Upper lobe of right lung (tissue), 1 donor: ENCODE results near the gene RNPEP. TPM values are rescaled to one million over a fixed set of nuclear protein-coding genes. Genes with fewer than 3 reads are reported as not detected.

ENCODE experiments used
- ATAC-seq: fragments of 200-7000 bp; cut with Tn5 transposase; one replicate; pipeline ENCODE4 v1.9.1; 2020; ENCODE audit warnings: mild to moderate bottlenecking, moderate library complexity
- DNase-seq: peaks from one replicate; pipeline ENCODE4 v3.0.0-alpha.2; 2020
- H3K27ac ChIP-seq: fragments of 200-600 bp; one replicate; pipeline ENCODE4 v1.8.0; 2022
- H3K27me3 ChIP-seq: fragments of 200-600 bp; one replicate; pipeline ENCODE4 v1.8.0; 2022; ENCODE audit warnings: mild to moderate bottlenecking
- H3K36me3 ChIP-seq: fragments of 200-600 bp; one replicate; pipeline ENCODE4 v1.8.0; 2022
- H3K4me1 ChIP-seq: fragments of 200-600 bp; one replicate; pipeline ENCODE4 v1.8.0; 2022
- H3K4me3 ChIP-seq: fragments of 200-600 bp; one replicate; pipeline ENCODE4 v1.8.0; 2022; ENCODE audit warnings: mild to moderate bottlenecking
- H3K9me3 ChIP-seq: fragments of 200-600 bp; one replicate; pipeline ENCODE4 v1.8.0; 2022
- CTCF ChIP-seq: fragments of 200-600 bp; IDR thresholded peaks from one replicate; pipeline ENCODE4 v1.8.0; 2022; ENCODE audit warnings: antibody characterized with exemption
- intact Hi-C: fragments of 100-400 bp; cut with DNase I; formaldehyde crosslinking; loops from one replicate; pipeline ENCODE4 v1.11.0; 2022
- total RNA-seq: library from RNA; stranded (reverse); fragmentation: NEBNext Ultra II Directional; extraction: Animal tissue kit (Norgen Biotek cat#: 25700); gene quantifications from one replicate; pipeline ENCODE4 v1.2.1, GENCODE V29; 2021
- donor health status: DM: no; HTN: yes; CAD: no; lungs with severe emphysema.

The RNPEP gene
- total RNA-seq, 1 donor from 2014 or later, result 61.7 TPM

GRCh38 chr1:201944639-201945038 lies 37.8 kb upstream of the RNPEP start:
- Histone ChIP-seq H3K36me3 (no peaks in the 10 kb centered on the region), H3K9me3 (no peaks in the 10 kb centered on the region), H3K27me3 (peaks cover 10% of the 10 kb centered on the region), H3K27ac (no peak overlapping the region), H3K4me1 (no peaks in the 10 kb centered on the region), H3K4me3 (peak overlapping the region; percentile 55)
- intact Hi-C loops, result no loop called here
- no peak for TF ChIP-seq CTCF
- ATAC-seq (no peak), DNase-seq (no peak)

DNA sequence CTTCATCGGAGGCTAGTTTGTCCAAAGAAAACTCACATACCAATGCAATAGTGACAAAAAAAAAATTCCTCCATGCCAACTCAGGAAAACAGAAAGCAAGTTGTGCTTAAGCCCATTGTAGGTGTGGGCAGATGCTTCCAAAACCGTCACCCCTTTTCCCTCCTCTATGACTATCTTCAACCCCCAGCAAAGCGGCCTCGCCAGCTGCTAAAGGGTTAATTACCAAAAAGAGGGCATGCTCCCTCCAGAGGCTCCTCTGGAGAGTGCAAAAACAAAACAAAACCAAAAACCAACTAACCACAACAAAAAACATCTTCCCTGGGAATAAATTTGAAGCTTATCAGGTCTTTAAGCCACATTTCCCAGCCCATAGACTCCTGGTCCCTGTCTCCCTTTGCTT lies 37.3 kb upstream of the RNPEP start:
- TF ChIP-seq CTCF, result peak; percentile 33
- ATAC-seq, result no peak
- Histone ChIP-seq H3K4me1 (no peaks in the 10 kb centered on the region), H3K36me3 (no peaks in the 10 kb centered on the region), H3K4me3 (peak overlapping the region; percentile 55), H3K27ac (peak overlapping the region; percentile 58), H3K27me3 (peaks cover 10% of the 10 kb centered on the region), H3K9me3 (no peaks in the 10 kb centered on the region)
- intact Hi-C loops, result no loop called here
- DNase-seq, result no peak

DNA sequence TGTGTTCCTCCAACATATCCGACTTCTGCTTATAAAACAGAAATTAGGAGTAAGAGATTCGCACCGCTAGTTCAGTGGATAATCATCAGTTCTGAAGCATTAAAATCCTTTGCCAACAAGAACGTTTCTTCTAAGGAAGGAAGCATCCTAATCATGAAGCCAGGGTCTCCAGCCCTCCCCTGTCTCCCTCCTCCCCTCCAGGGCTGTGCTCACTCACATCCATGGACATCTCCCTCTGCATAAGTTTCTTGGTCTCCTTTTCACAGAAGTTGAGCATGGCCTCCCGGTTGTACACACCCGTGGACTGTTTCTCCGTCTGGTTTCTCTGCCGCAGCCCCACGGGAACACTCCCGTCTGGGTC lies 36.6 kb upstream of the RNPEP start:
- no peak for TF ChIP-seq CTCF
- H3K4me1 ChIP-seq, result no peaks in the 10 kb centered on the region
- H3K27ac ChIP-seq, result peak overlapping the region; percentile 58
- peaks cover 10% of the 10 kb centered on the region for H3K27me3 ChIP-seq
- peak overlapping the region; percentile 55 for H3K4me3 ChIP-seq
- no peaks in the 10 kb centered on the region for H3K9me3 ChIP-seq
- intact Hi-C loops, result no loop called here
- ATAC-seq (no peak), DNase-seq (no peak)
- no peaks in the 10 kb centered on the region for H3K36me3 ChIP-seq

- ATAC-seq (peak; percentile 94), DNase-seq (peak; percentile 85)
- intact Hi-C loops, result no loop called here
Measured at GRCh38 chr1:201946224-201946908, 36.1 kb upstream of the RNPEP start, which contains the start of gene LMOD1. LMOD1 (minus strand) TSS chr1:201946548; CDS start chr1:201946340, 208 bp downstream.

DNA sequence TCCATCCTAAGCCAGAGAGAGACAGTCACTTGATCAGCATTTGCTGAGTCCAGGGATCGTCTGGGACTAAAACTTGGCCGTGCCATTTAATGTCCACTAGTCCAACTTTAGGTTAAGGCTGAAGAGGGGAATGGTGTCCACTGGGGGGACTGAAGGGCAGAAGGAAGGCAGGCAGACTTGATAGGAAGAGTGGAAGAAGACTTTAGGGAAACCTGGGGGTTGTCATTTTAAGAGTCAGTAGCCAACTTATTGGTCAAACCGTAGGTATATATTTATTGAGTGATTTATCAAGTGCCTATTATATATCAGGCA lies 34.8 kb upstream of the RNPEP start:
- no peaks in the 10 kb centered on the region for H3K4me1 ChIP-seq
- intact Hi-C loops, result no loop called here
- H3K27ac ChIP-seq, result peak overlapping the region; percentile 71
- H3K9me3 ChIP-seq, result no peaks in the 10 kb centered on the region
- no peak for DNase-seq
- peaks cover 10% of the 10 kb centered on the region for H3K27me3 ChIP-seq
- H3K4me3 ChIP-seq, result no peak overlapping the region
- no peak for TF ChIP-seq CTCF
- H3K36me3 ChIP-seq, result no peaks in the 10 kb centered on the region
- ATAC-seq, result no peak

More at GRCh38 chr1:201946224-201946908, 36.1 kb upstream of the RNPEP start, which contains the start of gene LMOD1:
- peak within 1 kb of the TSS; percentile 55 for H3K4me3 ChIP-seq
- no peaks in the 10 kb centered on the region for H3K36me3 ChIP-seq
- no peak for TF ChIP-seq CTCF
- H3K9me3 ChIP-seq, result no peaks in the 10 kb centered on the region
- peak within 1 kb of the TSS; percentile 71 for H3K27ac ChIP-seq
- peaks cover 10% of the 10 kb centered on the region for H3K27me3 ChIP-seq
- no peaks in the 10 kb centered on the region for H3K4me1 ChIP-seq

GRCh38 chr1:201949491-201949890 lies 33.0 kb upstream of the RNPEP start:
- peaks cover 2% of the 10 kb centered on the region for H3K27me3 ChIP-seq
- H3K4me3 ChIP-seq, result no peak overlapping the region
- intact Hi-C loops, result no loop called here
- TF ChIP-seq CTCF, result no peak
- ATAC-seq (no peak), DNase-seq (no peak)
- H3K4me1 ChIP-seq, result no peaks in the 10 kb centered on the region
- H3K27ac ChIP-seq, result no peak overlapping the region
- no peaks in the 10 kb centered on the region for H3K9me3 ChIP-seq
- no peaks in the 10 kb centered on the region for H3K36me3 ChIP-seq
